ENCODE data around the gene C11orf24.

The C11orf24 gene

DNA sequence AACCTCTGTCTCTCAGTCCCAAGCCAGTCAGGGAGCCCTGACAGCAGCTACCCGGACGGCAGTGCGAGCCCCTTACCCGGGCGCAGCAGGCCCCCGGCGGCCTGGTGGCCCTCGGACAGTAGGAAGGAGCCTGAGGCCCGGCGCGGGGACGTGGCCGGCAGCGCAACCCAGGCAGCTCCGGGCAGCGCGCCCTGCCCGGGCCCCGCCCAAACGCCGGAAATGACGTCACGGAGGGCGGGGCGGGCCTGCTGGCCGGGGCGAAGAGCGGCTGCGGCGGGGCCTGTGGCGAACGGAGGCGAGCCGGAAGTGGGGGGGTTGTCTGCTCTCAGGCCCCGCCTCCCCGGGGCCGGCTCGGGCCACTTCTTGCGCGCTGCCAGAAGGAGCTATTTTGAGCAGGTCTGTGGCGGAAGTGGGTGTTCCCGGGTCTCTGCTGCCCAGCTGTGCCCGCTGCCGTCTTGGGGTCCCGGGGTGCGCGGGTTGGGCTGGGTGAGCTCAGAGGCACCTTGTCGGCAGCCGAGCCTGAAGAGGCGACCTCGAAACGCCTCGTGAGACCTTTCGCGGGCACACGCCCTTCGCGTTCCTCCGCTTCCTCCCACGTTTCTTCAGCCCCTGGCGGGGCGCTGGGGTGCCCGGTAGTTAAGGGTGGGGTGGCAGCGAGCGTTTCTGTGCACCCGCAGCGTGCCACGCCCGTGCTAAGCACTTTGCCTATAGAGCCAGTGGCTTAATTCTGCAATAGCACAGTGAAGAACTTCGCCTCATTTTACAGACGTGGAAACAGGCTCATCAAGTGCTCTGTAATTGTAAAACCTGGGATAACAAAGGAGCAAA, at the start of gene C11orf24:
Gene C11orf24, minus strand, starts transcription at position 193 of the 828 bp plus-strand sequence. CDS start 8,206 bp downstream, outside the sequence.
- peak; percentile 88 to 91 for DNase-seq (ENCODE audit: low read depth in 2 of 2)

DNA sequence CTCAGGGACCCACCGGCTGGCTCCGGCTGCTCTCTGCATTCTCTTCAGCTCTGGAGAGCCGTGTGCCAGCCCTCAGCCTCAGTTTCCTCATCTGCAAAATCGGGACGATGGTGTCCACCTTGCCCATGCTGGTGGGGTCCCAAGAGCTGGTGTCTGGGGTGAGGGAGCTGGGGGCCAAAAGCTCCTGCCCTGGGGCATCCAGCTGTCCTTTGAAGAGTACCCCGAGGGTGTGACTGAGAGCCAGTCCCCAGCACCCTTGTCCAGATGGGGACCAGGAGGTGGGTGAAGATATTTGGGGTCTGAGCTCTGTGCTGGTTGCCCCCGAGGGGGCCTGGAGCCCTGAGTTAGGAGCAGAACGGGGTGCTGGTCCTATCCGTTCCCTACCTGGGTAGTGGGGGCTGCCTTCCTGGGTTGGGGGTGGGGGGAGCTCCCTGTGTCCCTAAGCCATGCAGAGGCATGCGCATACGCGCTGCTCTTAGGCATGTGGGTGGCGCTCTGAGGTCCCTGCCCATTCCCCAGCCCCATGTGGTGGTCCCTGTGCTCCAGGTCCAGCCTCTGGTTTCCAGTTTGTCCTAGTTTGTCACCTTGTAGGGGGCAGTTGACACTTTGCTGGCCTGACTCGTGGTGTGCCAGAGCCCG, 45.5 kb upstream of the C11orf24 start:
- DNase-seq (ENCODE audit: low read depth in 2 of 2) = no peak

DNA sequence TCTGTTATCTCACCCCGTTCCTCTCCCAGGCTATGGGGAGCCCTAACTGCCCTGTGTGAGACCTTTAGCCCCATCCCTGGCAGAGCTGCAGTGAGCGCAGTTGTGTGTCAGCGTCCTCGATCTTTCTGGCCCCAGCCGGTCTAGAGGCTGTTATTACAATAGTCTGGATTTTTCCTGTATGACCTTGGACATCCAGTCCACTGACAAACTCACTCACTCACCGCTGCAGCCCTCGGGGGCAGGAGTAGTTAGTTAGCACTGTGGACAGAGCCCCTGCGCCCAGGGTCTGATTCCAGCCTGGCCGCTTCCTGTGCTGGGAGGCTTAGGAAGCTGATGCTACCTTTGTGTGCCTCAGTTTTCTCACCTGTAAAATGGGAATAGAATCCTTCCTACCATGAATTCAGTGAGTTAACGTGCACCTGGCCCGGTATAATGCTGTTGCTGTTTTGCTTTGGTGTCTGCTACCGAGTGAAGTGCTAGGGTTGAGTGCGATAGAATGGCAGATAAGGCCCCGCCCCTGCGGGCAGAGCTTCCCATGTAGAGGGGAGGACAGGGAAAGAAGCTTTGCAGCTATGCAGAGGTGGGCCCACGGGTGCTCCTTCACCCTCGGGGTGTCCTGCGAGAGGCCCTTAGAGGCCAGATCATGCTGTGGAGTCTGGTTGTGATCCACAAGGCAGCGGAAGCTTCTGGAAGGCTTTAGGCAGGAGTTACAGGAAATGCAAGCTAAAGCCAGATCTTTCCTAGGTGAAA, 43.6 kb upstream of the C11orf24 start:
- DNase-seq (ENCODE audit: low read depth in 2 of 2) = no peak

DNA sequence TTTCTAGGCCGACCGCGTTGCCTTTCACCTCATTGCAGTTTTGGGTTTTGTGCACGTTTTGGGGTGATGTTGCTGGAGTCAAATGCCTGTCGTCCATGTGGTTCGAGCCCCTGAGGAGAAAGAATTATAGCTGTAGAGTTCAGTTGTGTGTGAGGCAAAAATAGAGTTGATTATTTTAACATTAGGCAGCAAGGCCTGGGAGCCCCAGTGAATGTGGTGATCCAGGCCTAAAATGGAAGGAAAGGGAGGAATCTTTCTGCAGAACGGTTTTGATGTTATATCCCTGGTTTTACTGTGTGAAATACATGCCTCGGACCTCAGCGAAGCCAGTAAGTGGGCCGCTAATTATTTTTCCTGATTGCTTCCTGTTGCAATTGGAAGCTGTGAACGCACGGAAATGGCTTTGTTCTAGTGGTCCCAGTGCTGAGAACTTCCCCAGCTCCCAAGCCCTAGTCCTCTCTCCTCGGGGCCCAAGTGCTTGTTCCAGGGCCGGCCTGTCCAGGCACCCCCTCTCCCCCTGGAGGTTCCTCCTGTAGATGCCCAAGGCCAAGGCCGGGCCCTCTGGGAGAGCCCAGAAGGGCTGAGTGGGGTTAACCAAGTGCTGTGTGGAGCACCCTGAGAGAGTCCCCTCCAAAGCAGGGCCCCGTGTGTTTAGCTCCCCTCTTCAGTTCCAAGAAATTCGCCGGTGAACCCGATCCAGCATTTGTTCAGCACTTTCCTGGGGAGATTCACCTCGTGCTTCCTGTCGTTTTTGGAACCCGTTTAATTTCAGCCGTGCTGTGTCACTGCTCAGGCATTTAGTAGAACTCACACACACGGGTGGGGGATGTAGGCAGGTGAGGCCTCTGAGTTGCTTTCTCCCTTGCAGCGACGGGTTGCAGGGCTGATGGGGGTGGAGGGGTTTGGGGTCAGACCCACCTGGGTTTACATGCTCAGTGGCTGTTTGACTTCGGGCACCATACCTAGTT, 42.7 kb upstream of the C11orf24 start:
- DNase-seq (ENCODE audit: low read depth in 2 of 2) = no peak

DNA sequence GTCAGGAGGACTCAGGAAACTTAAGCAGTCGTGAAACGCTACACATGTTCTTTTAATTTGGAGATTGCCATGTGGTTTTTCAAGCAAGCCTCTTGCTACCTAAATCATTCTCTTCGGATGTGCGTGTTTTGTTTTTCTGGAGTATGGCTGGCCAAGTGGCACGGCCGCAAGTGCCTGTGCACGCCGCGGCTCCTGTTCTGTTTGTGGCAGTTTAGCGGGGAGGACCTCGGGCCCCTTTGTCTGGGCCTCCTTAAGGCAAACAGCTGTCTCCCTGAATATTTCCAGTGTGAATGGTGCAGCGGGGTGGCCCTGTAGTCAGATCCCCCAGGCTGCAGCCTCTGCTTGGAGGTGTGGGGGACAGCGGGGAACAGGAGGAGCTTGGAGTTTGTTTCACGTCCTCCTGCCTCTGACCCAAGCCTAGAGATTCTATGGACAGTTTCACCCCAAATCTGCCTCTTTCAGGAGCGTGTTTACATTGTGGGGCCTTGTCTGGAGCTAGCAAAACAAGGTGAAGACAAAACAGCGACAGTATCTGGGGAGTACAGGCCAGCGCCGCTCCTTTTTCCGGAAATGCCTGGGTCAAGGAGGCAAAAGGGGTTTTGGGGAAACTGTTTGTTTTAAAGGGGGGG, 41.9 kb upstream of the C11orf24 start:
- DNase-seq (ENCODE audit: low read depth in 2 of 2) = no peak

DNA sequence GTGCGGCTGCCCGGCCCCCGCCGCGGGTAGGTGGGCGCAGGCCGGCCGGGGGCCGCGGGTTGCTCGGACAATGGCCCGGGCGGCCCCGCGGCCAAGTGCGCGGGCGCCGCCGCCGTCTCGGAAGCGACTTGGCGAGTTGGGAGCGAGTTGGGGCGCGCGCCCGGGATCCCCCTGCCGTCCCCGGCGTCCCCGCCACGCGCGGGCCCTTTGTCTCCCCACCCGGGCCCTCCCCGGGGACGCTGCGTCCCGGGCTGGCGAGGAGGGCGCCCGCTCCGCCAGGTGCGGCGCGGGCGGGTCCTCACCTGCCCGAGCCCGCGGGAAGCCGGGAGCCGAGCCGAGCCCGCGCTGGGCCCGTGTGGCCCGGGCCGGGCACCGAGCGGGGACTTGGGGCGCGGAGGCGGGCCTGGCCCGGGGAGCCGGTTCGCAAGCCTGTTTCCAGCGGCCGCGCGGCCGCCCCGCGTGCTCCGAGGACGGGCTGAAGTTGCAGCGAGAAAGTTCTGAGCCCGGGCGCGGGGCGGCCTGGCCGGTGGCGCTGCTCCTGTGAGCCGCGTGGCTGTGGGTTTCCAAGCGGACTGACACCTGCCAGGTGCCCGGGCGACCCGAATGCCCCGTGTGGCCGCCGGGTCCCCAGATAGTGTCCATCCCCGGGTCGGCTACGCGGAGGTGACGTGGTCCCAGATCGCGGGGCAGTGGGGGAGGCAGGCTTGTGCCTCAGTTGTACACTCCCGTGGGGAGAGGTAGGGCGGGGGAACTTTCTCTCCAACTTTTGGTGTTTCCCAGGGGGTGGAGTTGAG, 41.2 kb upstream of the C11orf24 start:
- DNase-seq (ENCODE audit: low read depth in 2 of 2) = no peak

DNA sequence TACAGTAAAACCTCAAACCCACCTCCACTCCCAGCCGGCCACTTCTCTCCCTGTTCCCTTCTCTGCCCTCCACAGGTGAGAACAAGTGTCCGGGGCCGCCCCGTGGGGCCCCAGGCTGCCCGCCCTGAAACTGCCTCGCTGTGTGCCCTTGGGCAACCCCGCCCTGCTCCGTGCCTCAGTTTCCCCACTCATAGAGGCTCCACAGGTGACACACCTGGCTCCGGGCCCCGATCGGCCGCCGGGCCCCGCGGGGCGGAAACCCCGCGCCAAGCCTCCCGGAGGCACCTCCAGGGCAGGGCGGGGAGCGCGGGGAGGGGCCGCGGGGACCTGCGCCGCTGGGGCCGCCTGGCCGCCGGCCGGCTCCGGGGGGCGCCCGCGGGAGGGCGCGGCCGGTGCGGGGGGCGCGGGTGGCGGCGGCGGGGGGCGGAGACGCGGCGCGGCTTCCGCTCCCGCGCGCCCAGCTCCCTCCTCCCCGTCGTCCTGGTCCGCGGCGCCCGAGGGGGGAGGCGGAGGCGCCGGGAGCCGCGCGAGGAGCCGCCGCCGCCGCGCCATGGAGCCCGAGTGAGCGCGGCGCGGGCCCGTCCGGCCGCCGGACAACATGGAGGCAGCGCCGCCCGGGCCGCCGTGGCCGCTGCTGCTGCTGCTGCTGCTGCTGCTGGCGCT, 40.5 kb upstream of the C11orf24 start, which contains the start of gene LRP5:
Gene LRP5, plus strand, starts transcription at position 475 of the 663 bp plus-strand sequence. Its CDS starts 124 bp downstream, at position 599.
- DNase-seq (ENCODE audit: low read depth in 2 of 2) = no peak

DNA sequence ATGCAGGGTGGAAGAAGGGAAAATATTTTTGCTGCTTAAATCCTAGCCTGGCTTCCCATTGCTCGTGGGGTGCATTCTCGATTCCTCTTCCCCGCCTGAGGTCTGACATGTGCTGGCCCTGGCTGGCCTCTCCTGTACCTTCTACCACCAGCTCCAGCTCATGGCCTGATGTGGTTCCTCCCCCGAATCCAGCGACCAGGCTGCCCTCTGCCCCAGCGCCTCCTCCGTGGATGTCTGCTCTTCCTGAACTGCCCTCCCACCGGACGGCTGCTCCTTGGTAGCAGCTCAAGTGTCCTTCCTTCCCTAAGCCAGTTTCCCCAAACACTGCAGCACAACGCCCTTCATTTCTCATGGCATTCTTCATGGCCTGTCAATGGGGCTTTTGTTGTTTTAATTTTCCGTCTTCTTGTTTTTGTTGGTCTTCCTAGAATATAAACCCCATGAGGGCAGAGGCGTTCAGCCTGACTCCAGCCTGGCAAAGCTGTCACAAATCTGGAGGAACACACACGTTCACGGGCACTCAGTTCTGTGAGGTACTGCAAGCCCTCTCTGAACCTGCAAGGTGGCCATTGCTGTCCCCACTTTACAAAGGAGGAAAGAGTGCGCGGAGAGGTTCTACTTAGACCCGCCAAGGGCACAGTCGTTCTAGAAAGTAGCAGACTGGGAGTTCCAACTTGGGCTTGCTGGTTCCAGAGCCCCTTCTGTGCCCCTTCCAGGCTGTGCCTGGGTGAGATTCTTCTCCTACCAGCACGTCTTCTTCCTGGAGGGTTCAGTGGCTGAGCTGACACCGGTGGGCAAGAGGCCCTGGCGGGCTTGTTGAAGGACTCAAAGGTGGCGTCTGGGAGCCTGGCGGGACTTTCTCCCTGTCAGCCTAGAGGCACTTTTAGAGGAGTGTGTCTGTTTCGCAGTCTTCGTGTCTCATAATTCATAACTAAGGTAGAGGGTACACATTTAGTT, 39.7 kb upstream of the C11orf24 start:
- DNase-seq (ENCODE audit: low read depth in 2 of 2) = no peak

DNA sequence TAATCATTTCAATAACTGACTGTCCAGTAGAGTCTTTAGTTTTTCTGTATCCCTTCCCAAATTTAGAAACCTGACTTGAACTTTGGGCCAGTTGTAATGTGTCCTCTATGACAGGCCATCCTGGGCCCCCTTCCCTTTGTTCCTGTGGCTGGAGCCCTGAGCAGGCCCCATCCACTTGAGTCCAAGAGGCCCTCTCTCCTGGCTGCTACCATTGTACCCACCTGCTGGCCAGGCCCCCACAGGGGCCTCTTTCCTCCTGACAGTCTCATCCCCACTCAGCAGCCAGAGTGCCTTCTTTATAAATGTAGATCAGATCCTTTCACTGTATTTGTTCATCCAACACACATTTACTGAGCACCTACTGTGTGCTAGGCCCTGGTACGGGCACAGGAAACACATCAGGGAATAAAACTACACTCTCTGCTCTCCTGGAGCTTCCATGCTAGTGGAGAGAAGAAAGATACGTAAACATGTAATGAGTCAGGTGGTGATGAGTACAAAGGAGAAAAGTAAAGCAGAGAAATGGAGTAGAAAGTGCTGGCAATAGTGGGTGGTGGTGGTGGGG, 37.9 kb upstream of the C11orf24 start:
- no peak for DNase-seq (ENCODE audit: low read depth in 2 of 2)

DNA sequence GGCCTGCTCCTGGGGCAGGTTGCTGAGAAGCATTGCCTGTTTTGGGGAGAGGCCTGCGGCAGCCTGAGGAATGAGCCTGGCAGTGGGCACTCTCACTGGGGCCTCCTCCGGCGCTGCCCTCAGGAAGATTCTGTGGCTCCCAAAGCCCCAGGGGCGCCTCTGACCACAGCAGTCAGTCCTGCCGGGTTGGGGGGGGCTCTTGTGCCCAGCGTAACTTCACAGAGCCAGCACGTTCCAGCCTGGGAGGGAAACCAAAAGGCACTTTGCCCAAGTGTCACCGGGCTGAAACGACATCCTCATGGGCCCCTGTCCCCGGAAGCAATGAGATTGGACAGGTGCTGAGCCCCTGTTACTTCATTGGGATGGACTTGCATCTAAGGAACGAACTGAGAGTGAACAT, 36.3 kb upstream of the C11orf24 start:
- DNase-seq (ENCODE audit: low read depth in 2 of 2) = no peak

DNA sequence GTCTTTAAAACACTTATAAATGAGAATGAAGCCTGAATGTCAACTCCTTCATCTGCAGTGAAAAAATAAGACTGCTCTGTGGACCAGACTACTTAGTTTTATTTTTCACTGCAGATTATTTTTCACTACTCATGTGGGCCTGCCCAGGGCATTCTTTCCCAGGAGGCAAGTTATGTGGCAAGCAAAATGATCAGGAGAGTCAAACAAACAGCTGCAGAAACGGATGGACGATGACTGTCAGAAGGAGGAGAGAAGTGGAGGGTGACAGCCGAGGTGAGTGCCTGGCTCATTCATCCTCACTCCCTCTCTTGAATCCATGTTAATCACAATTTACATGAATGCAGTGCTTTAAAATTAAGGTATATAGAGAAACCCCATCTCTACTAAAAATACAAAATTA, 34.9 kb upstream of the C11orf24 start:
- DNase-seq (ENCODE audit: low read depth in 2 of 2) = no peak

DNA sequence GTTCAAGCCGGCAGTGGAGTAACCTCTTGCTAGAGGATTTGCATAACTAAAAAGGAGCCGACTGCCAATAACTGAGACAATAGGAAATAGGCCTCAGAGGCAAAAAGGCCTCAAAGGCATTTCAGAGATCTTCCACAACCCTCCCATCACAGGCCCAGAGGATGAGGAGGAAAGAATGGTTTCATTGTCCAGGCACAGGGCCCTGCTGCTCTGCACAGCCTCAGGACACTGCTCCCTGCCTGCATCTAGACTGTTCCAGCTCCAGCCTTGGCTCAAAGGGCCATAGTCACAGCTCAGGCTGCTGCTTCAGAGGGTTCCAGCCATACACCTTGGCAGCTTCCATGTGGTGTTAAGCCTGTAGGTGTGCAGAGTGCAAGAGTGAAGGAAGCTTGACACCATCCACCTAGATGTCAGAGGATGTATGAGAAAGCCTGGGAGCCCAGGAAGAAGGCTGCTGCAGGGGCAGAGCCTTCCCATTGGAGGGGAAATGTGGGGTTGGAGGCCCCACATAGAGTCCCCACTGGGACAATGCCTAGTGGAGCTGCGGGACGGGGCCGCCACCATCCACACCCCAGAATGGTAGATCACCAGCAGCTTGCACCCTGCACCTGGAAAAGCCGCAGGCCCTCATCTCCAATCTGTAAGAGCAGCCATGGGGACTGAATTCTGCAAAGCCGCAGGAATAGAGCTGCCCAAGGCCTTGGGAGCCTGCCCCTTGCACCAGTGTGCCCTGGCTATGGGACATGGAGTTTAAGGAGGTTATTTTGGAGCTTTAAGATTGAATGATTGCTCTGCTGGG, 32.4 kb upstream of the C11orf24 start:
- no peak for DNase-seq (ENCODE audit: low read depth in 2 of 2)

DNA sequence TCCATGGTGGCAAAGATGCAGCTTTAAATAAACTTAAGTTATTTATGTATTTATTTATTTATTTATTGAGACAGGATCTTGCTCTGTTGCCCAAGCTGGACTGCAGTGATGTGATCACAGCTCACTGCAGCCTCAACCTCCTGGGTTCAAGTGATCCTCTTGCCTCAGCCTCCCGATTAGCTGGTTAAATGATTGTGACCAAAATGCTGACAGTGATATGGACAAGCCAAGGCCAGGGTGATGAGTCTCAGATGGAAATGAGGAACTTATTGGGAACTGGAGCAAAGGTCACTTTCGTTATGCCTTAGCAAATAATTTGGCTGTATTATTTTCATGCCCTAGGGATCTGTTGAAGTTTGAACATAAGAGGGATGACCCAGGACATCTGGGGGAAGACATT, 31.3 kb upstream of the C11orf24 start:
- no peak for DNase-seq (ENCODE audit: low read depth in 2 of 2)

DNA sequence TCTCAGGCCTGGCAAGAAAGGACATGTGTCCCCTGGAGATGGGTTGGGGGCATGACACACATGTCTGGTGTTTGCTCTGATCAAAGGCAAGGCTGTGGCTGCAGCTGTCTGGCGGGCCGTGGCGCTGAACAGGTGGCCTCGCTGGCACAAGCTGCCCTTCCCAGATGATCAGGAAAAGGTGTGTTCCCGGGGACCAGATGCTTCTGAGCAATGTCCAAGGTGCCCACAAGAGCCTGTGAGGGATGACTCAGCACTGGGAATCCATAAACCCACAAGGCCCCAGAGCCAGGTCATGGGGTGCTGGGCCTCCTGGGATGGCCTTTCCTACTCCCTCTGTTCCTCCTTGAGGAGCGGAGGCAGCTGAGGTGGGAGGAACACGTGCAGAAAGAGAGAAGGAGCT, 30.9 kb upstream of the C11orf24 start:
- DNase-seq (ENCODE audit: low read depth in 2 of 2) = no peak

DNA sequence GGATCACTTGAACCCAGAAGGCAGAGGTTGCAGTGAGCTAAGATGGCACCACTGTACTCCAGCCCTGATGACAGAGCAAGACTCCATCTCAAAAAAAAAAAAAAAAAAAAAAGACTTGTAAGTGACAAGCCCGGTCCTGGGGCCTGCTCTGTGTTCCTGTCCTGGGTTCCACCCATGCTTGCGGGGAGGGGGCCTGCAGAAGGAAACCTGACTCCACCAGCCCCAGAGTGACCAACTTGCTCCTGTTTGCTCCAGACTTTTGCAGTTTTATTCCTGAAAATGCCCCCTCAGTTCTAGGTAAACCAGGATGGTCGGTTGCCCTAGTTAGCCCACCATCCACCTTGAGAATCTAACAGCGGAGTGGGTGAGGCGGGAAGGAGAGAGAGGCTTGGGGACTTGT, 30.5 kb upstream of the C11orf24 start:
- DNase-seq (ENCODE audit: low read depth in 2 of 2) = no peak

DNA sequence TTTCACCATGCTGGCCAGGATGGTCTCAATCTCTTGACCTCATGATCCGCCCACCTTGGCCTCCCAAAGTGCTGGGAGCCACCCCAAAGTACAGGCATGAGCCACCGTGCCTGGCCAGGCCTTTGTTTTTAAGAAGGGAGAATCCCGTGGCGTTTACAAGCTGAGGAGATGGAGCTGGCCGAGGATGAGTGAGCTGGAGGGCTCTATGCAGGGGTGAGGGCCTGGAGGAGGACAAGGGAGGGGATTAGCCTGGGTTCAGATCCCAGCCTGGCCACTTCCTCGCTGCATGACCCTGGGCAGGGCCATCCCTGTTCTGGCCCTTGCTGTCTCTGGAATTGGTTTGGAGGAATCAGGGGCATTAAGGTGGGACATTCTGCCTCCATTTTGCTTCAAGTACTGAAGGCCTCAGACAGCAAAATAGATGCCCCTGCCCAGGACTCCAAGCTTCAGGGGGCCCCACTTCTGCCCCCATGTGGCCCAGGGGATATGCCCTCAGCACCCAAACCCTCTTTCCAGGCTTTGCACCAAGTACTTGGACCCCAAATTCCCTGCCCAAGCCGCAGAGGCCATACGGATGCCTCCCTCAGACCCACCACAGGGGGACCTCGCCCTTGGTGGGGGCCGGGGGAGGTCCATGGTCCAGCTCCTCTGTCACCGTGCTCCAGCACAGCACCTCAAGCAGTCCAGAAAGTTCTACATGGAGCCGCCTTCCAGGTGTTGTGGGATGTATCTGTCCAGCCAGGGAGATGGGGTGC, 28.5 kb upstream of the C11orf24 start:
- no peak for DNase-seq (ENCODE audit: low read depth in 2 of 2)
